Globus pallidus (tissue), 1 donor: ENCODE data around the gene C18orf63.
A peak's percentile ranks its signal among the peaks of the same experiment; 100 is the strongest.
"Not testable (repeated sequence)": the region's sequence is repeated elsewhere in the genome, so short reads cannot be mapped to it uniquely, and the experiment has no call there.

Experiments
- DNase-seq: peaks from one replicate; pipeline ENCODE4 v3.0.0-alpha.2; 2015; ENCODE audit warnings: low spot score

The C18orf63 gene

GRCh38 chr18:74326791-74327190 lies 11.2 kb downstream of the C18orf63 start:
- not testable (repeated sequence) for DNase-seq

GRCh38 chr18:74328206-74328605 lies 12.6 kb downstream of the C18orf63 start:
- DNase-seq = no peak

GRCh38 chr18:74329688-74330205 lies 14.1 kb downstream of the C18orf63 start:
- DNase-seq = no peak

- no peak for DNase-seq
Measured at GRCh38 chr18:74331404-74331803, 15.8 kb downstream of the C18orf63 start.

- no peak for DNase-seq
Measured at GRCh38 chr18:74333091-74333490, 17.5 kb downstream of the C18orf63 start.

- peak; percentile 13 for DNase-seq
Measured at GRCh38 chr18:74334242-74334893, 18.7 kb downstream of the C18orf63 start.

GRCh38 chr18:74336656-74337055 lies 21.0 kb downstream of the C18orf63 start:
- DNase-seq = no peak

GRCh38 chr18:74337155-74337911 lies 21.7 kb downstream of the C18orf63 start:
- DNase-seq = no peak

- no peak for DNase-seq
Measured at GRCh38 chr18:74337912-74338309, 22.3 kb downstream of the C18orf63 start.

GRCh38 chr18:74342416-74343043 lies 26.9 kb downstream of the C18orf63 start:
- DNase-seq = peak; percentile 65

- DNase-seq = no peak
Measured at GRCh38 chr18:74346206-74346605, 30.6 kb downstream of the C18orf63 start.

- DNase-seq = no peak
Measured at GRCh38 chr18:74348581-74348980, 32.9 kb downstream of the C18orf63 start.

GRCh38 chr18:74351354-74351753 lies 35.7 kb downstream of the C18orf63 start:
- DNase-seq = no peak

GRCh38 chr18:74353169-74353775 lies 37.6 kb downstream of the C18orf63 start:
- DNase-seq = peak; percentile 90

GRCh38 chr18:74356959-74357358 lies 41.3 kb downstream of the C18orf63 start:
- no peak for DNase-seq

GRCh38 chr18:74360852-74361655 lies 45.4 kb downstream of the C18orf63 start:
- DNase-seq = no peak

- DNase-seq = no peak
Measured at GRCh38 chr18:74367905-74368304, 52.3 kb downstream of the C18orf63 start.

GRCh38 chr18:74368901-74369705 lies 53.5 kb downstream of the C18orf63 start:
- no peak for DNase-seq

GRCh38 chr18:74370115-74370514 lies 54.5 kb downstream of the C18orf63 start:
- no peak for DNase-seq

GRCh38 chr18:74373428-74373827 lies 57.8 kb downstream of the C18orf63 start:
- no peak for DNase-seq

- no peak for DNase-seq
Measured at GRCh38 chr18:74375999-74376398, 60.4 kb downstream of the C18orf63 start.
